ENCODE measurements around the gene OR8H2.
"Not testable (repeated sequence)": the region's sequence is repeated elsewhere in the genome, so short reads cannot be mapped to it uniquely, and the experiment has no call there.

The OR8H2 gene

GRCh38 chr11:56103210-56103737 lies at the start of gene OR8H2:
Gene OR8H2, plus strand, starts transcription at chr11:56103687. Its CDS starts 1,356 bp downstream, at chr11:56105043.
- in situ Hi-C loops (cut with MboI; ENCODE audit: low sequenced_read_pairs): no loop called here

GRCh38 chr11:56056366-56056765 lies 47.1 kb upstream of the OR8H2 start:
- in situ Hi-C loops (cut with MboI; ENCODE audit: low sequenced_read_pairs): not testable (repeated sequence)

GRCh38 chr11:56057661-56058237 lies 45.7 kb upstream of the OR8H2 start:
- in situ Hi-C loops (cut with MboI; ENCODE audit: low sequenced_read_pairs): not testable (repeated sequence)

- in situ Hi-C loops (cut with MboI; ENCODE audit: low sequenced_read_pairs): not testable (repeated sequence)
Observed at GRCh38 chr11:56058260-56058780, 45.2 kb upstream of the OR8H2 start.

GRCh38 chr11:56066980-56067379 lies 36.5 kb upstream of the OR8H2 start:
- in situ Hi-C loops (cut with MboI; ENCODE audit: low sequenced_read_pairs): no loop called here

GRCh38 chr11:56089697-56090096 lies 13.8 kb upstream of the OR8H2 start:
- in situ Hi-C loops (cut with MboI; ENCODE audit: low sequenced_read_pairs): no loop called here

GRCh38 chr11:56093008-56093407 lies 10.5 kb upstream of the OR8H2 start, which contains the start of gene OR8I2:
Gene OR8I2, plus strand, starts transcription at chr11:56093308. Its CDS starts 0 bp downstream, at chr11:56093308.
- in situ Hi-C loops (cut with MboI; ENCODE audit: low sequenced_read_pairs): no loop called here

GRCh38 chr11:56122073-56122472 lies 18.6 kb downstream of the OR8H2 start, which contains the start of gene OR8H3:
Gene OR8H3, plus strand, starts transcription at chr11:56122373. Its CDS starts 0 bp downstream, at chr11:56122373.
- in situ Hi-C loops (cut with MboI; ENCODE audit: low sequenced_read_pairs): no loop called here

- in situ Hi-C loops (cut with MboI; ENCODE audit: low sequenced_read_pairs): no loop called here
Observed at GRCh38 chr11:56140151-56140661, 36.7 kb downstream of the OR8H2 start, which contains the start of gene OR8J3. Gene OR8J3, minus strand, starts transcription at chr11:56140201. Its CDS starts 2,483 bp downstream, at chr11:56137718.

GRCh38 chr11:56143681-56144080 lies 40.2 kb downstream of the OR8H2 start:
- in situ Hi-C loops (cut with MboI; ENCODE audit: low sequenced_read_pairs): not testable (repeated sequence)

- in situ Hi-C loops (cut with MboI; ENCODE audit: low sequenced_read_pairs): no loop called here
Observed at GRCh38 chr11:56151376-56151775, 47.9 kb downstream of the OR8H2 start.

- in situ Hi-C loops (cut with MboI; ENCODE audit: low sequenced_read_pairs): no loop called here
Observed at GRCh38 chr11:56152333-56152732, 48.8 kb downstream of the OR8H2 start.

All from HL-60/S4 (cell line).